Skeletal muscle tissue (tissue), 4 donors: ENCODE measurements around the gene SULT2B1. TPM values are rescaled to one million over a fixed set of nuclear protein-coding genes. Genes with fewer than 3 reads are reported as not detected.

ENCODE experiments used
- H3K27ac ChIP-seq: one replicate; pipeline ENCODE4 v1.7.0; 2013; ENCODE audit warnings: mild to moderate bottlenecking, low read depth, low read length, inconsistent platforms
- H3K27me3 ChIP-seq, 3 donors: one replicate each; pipeline ENCODE4 v1.7.0; 2013; ENCODE audit warnings: low read length in 3 of 3; ENCODE audit not compliant: control insufficient read depth in 3 of 3, insufficient read depth in 3 of 3
- H3K36me3 ChIP-seq, 3 donors: one replicate each; pipeline ENCODE4 v1.7.0; 2013; ENCODE audit warnings: low read length in 3 of 3; ENCODE audit not compliant: control insufficient read depth in 3 of 3, insufficient read depth in 3 of 3
- H3K4me1 ChIP-seq, 3 donors: one replicate each; pipeline ENCODE4 v1.7.0; 2013; ENCODE audit warnings: low read length in 3 of 3, mild to moderate bottlenecking in 3 of 3; ENCODE audit not compliant: control insufficient read depth in 3 of 3, insufficient read depth in 3 of 3
- H3K4me3 ChIP-seq, 3 donors: one replicate each; pipeline ENCODE4 v1.7.0; 2013; ENCODE audit warnings: low read length in 3 of 3
- H3K9ac ChIP-seq, 3 donors: one replicate each; pipeline ENCODE4 v1.7.0; 2013; ENCODE audit warnings: low read length in 3 of 3, mild to moderate bottlenecking in 3 of 3, moderate library complexity in 2 of 3, low read depth in 1 of 3
- H3K9me3 ChIP-seq, 3 donors: one replicate each; pipeline ENCODE4 v1.7.0; 2013; ENCODE audit warnings: low read length in 3 of 3; ENCODE audit not compliant: control insufficient read depth in 3 of 3
- total RNA-seq: library from RNA; depleted of rRNA; stranded (reverse); fragments of >200 nt; gene quantifications from one replicate; pipeline ENCODE4 v1.2.3, GENCODE V29; 2014
- donor health status: Osteomylitis.

SULT2B1 gene
- total RNA-seq, result not detected

- no peaks in the 10 kb centered on the region for H3K4me1 ChIP-seq
- H3K9ac ChIP-seq, result no peak within 1 kb of the TSS
- peaks cover 9 to 19% (median 16%) of the 10 kb centered on the region in 3 donors for H3K27me3 ChIP-seq
- no peaks in the 10 kb centered on the region for H3K9me3 ChIP-seq
- no peak within 1 kb of the TSS for H3K4me3 ChIP-seq
- no peaks in the 10 kb centered on the region for H3K36me3 ChIP-seq
- H3K27ac ChIP-seq, result no peak within 1 kb of the TSS
Observed at GRCh38 chr19:48551437-48552302, at the start of gene SULT2B1. Gene SULT2B1 (plus strand): TSS chr19:48552172. CDS start chr19:48552253, 81 bp downstream.

- no peaks in the 10 kb centered on the region for H3K36me3 ChIP-seq
- peaks cover 5 to 6% (median 6%) of the 10 kb centered on the region in 3 donors for H3K4me1 ChIP-seq
- no peaks in the 10 kb centered on the region for H3K9me3 ChIP-seq
- H3K9ac ChIP-seq, result no peak overlapping the region
- no peak overlapping the region for H3K27ac ChIP-seq
- peaks cover 17 to 37% (median 31%) of the 10 kb centered on the region in 3 donors for H3K27me3 ChIP-seq
- H3K4me3 ChIP-seq, result no peak overlapping the region
Observed at GRCh38 chr19:48502350-48503018, 49.5 kb upstream of the SULT2B1 start.

GRCh38 chr19:48506138-48506733 is 45.7 kb upstream of the SULT2B1 start:
- no peak overlapping the region for H3K9ac ChIP-seq
- no peak overlapping the region for H3K27ac ChIP-seq
- no peaks in the 10 kb centered on the region for H3K9me3 ChIP-seq
- H3K4me1 ChIP-seq, result peaks cover 4 to 7% (median 7%) of the 10 kb centered on the region in 3 donors
- H3K36me3 ChIP-seq, result no peaks in the 10 kb centered on the region
- no peak overlapping the region for H3K4me3 ChIP-seq
- peaks cover 11 to 23% (median 13%) of the 10 kb centered on the region in 3 donors for H3K27me3 ChIP-seq

DNA sequence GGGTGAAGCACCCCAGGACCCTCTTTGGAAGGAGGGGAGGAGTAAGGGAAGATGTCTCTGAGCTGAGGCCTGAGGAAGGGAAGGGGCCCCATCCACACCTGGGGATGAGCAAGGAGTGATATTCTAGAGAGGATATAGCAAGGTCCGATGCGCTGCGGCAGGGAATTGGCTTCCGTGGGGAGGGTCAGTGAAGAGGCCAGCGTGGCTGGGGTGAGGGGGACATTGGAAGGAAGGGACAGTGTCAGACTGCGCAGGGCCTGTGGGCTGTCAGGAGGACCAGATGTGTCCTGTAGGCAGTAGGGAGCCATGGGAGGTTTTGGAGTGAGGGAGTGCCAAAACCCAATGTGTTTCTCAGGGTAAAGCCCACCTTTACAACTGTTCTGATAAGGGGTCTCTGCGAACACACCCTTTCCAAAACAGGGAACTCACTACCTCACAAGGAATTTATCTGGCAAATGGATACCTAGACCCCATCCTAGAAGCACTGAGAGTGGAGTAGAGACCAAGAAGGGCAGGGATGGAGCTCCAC is 44.0 kb upstream of the SULT2B1 start:
- peaks cover 14 to 30% (median 14%) of the 10 kb centered on the region in 3 donors for H3K27me3 ChIP-seq
- H3K4me3 ChIP-seq, result no peak overlapping the region
- peaks cover 3 to 4% (median 4%) of the 10 kb centered on the region in 3 donors for H3K4me1 ChIP-seq
- H3K9me3 ChIP-seq, result no peaks in the 10 kb centered on the region
- no peak overlapping the region for H3K9ac ChIP-seq
- no peak overlapping the region for H3K27ac ChIP-seq
- no peaks in the 10 kb centered on the region for H3K36me3 ChIP-seq

DNA sequence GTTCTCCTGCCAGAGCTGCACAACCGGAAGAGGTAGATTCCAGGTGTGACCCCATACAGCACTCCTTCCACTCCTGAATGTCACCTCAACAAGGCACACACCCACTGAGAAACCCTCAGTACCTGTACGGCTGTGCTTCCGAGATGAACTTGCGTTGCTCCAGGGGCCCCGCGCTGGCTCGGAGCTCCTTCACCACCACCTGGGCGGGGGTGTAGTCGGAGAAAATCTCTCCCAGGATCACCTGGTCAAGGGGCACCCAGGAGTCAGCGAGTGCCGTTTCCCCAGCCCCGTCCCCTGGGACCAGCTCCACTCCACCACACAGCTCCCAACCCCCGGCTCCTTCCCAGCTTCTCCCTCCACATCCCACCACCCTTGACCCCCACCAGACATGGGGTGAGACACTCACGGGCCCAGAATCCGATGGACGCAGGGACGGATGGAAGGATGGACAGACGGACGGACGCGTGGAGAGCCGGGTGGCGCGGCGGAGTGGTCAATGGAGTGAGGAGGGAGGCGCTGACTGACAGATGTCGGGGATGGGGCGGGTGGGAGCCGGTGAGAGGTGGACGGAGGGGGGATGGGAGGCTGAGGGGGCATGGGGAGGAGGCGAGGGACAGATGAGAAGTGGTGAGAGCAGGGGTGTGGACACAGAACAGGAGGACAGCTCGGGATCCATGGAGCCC is 43.1 kb upstream of the SULT2B1 start:
- Histone ChIP-seq H3K36me3 (no peaks in the 10 kb centered on the region), H3K27me3 (peaks cover 20 to 34% (median 21%) of the 10 kb centered on the region in 3 donors), H3K27ac (no peak overlapping the region), H3K4me3 (no peak overlapping the region), H3K9ac (no peak overlapping the region), H3K4me1 (peaks cover 8 to 9% (median 9%) of the 10 kb centered on the region in 3 donors), H3K9me3 (no peaks in the 10 kb centered on the region)

DNA sequence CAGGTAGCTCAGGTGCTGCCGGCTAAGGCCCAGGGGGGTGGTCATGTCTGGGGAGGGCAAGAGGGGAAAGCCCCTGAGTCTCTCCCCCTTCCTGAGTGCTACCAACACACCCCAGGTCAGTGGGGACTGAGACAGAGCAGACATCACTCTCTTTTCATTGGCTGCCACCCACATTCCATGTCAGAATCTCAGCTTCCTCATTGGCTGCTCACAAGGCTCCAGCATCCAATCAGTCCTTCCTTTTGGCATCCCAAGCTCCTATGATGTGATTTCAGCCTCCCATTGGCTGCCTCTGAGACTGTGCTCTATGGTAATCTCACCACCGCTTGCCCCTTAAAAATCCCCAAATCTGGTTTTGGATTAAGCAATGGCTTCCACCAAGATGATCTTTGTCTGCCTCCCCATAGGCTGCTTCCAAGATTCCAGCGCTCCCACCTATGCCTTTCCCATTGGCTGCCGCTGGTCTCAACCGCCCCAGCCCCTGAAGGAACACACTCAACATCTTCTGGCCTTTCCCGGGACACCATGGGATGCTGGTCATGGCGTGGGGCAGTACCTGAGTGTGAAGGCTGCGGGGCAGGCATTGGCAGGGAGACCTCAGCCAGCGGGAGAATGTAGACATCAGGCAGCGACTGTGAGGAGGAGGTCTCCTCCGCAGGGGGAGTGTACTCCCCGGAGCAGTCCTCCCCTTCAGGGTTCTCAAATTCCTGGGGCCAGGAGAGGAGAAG is 42.3 kb upstream of the SULT2B1 start:
- Histone ChIP-seq H3K9ac (no peak overlapping the region), H3K4me1 (peaks cover 8 to 9% (median 9%) of the 10 kb centered on the region in 3 donors), H3K27me3 (peaks cover 20 to 34% (median 21%) of the 10 kb centered on the region in 3 donors), H3K4me3 (no peak overlapping the region), H3K27ac (no peak overlapping the region), H3K36me3 (no peaks in the 10 kb centered on the region), H3K9me3 (no peaks in the 10 kb centered on the region)

DNA sequence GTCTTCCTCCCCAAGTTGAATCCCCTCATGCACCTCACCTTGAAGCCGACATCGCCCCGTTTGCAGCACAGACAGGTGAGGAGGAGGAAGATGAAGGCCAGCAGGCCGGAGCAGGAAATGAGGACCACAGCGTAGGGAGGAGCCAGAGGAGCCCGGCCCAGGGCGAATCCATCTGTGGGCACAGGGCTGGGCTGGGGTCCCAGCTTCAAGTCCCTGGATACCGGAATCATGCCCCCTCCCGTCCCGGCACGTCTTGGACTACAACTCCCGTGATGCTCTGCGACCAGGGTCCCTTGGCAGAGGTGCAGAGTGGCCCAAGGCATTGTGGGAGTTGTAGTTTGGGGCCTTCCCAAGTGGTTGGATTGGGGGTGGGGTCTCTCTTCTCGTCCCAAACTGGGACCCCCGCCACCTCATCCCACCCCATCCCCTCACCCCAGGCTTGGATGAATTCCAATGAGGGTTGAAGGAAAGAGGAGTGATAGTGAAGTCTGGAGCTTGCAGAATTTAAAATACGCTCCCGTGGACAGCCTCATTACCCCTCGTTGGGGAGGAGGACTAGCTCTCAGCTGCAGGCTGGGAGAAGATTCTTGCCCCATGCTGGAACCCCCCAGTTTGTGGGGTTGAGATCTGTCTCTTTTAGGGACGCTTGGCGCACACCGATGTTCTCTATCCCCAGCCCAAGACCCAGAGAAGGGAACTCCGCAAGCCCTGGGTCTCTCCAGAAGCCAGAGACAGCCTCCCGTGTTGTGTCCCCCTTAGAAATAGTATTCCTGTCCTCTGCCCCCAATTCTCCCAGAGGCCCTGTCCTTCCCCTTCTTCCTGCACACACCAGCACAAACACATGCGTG is 41.3 kb upstream of the SULT2B1 start:
- no peaks in the 10 kb centered on the region for H3K36me3 ChIP-seq
- H3K9me3 ChIP-seq, result no peaks in the 10 kb centered on the region
- H3K4me3 ChIP-seq, result peak overlapping the region in 2 of 3 donors; percentile 30 to 35
- peaks cover 8 to 9% (median 9%) of the 10 kb centered on the region in 3 donors for H3K4me1 ChIP-seq
- peaks cover 20 to 34% (median 21%) of the 10 kb centered on the region in 3 donors for H3K27me3 ChIP-seq
- H3K27ac ChIP-seq, result no peak overlapping the region
- no peak overlapping the region for H3K9ac ChIP-seq

DNA sequence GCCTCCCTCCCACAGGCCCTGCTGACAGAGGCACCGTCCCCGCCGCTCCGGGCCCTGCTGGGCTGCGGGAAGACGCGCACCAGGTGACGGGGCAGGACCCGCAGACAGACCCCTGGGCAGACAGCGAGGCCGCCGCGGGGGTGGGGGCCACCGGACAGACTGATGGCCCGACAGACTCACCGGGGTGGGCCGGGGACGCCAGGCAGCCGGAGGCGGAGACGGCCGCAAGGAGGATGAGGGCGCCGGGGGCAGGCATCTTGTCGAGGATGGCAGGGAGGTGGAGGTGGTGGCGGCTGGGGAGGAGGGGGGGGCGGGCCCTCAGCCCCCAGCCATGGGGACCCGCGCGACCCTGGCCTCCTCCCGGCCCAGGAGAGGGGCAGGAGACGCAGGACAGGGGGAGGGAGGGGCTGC is 40.6 kb upstream of the SULT2B1 start:
- Histone ChIP-seq H3K9me3 (no peaks in the 10 kb centered on the region), H3K27me3 (peaks cover 20 to 34% (median 21%) of the 10 kb centered on the region in 3 donors), H3K4me3 (no peak overlapping the region), H3K9ac (no peak overlapping the region), H3K27ac (no peak overlapping the region), H3K36me3 (no peaks in the 10 kb centered on the region), H3K4me1 (peaks cover 8 to 9% (median 9%) of the 10 kb centered on the region in 3 donors)
